ENCODE results near the gene PDE6H. TPM values are rescaled to one million over a fixed set of nuclear protein-coding genes. Genes with fewer than 3 reads are reported as not detected.

PDE6H gene
- total RNA-seq, 1 experiment from 2014 or later = not detected

GRCh38 chr12:14950421-14950820 is 22.4 kb upstream of the PDE6H start:
- Histone ChIP-seq H3K4me1 (ENCODE audit: control insufficient read depth, insufficient read depth, low read length) (no peaks in the 10 kb centered on the region), H3K9me3 (ENCODE audit: control insufficient read depth, insufficient read depth, low read depth, low read length) (no peaks in the 10 kb centered on the region), H3K4me3 (ENCODE audit: low read depth in 2 of 2, low read length in 2 of 2) (no peak overlapping the region), H3K27ac (ENCODE audit: low read length) (no peak overlapping the region), H3K36me3 (ENCODE audit: control insufficient read depth, insufficient read depth, low read length) (no peaks in the 10 kb centered on the region), H3K27me3 (ENCODE audit: control insufficient read depth, insufficient read depth, low read length) (no peaks in the 10 kb centered on the region)
- CTCF ChIA-PET = no interaction called here
- in situ Hi-C loops (cut with HindIII; ENCODE audit: low pct_unique_long_range_greater_than_20kb, low sequenced_read_pairs) = no loop called here
- POLR2A ChIA-PET = no interaction called here
- intact Hi-C loops (cut with micrococcal nuclease; ENCODE audit: unreplicated experiment) = no loop called here
- no TSS peak for BruUV-seq (replicated peaks)
- DNase-seq (ENCODE audit: low read depth, low spot score) (no peak), ATAC-seq (no peak)
- TF ChIP-seq, protein P1, sequence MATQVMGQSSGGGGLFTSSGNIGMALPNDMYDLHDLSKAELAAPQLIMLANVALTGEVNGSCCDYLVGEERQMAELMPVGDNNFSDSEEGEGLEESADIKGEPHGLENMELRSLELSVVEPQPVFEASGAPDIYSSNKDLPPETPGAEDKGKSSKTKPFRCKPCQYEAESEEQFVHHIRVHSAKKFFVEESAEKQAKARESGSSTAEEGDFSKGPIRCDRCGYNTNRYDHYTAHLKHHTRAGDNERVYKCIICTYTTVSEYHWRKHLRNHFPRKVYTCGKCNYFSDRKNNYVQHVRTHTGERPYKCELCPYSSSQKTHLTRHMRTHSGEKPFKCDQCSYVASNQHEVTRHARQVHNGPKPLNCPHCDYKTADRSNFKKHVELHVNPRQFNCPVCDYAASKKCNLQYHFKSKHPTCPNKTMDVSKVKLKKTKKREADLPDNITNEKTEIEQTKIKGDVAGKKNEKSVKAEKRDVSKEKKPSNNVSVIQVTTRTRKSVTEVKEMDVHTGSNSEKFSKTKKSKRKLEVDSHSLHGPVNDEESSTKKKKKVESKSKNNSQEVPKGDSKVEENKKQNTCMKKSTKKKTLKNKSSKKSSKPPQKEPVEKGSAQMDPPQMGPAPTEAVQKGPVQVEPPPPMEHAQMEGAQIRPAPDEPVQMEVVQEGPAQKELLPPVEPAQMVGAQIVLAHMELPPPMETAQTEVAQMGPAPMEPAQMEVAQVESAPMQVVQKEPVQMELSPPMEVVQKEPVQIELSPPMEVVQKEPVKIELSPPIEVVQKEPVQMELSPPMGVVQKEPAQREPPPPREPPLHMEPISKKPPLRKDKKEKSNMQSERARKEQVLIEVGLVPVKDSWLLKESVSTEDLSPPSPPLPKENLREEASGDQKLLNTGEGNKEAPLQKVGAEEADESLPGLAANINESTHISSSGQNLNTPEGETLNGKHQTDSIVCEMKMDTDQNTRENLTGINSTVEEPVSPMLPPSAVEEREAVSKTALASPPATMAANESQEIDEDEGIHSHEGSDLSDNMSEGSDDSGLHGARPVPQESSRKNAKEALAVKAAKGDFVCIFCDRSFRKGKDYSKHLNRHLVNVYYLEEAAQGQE (IDR thresholded peaks at IDR 0.05; ENCODE audit: insufficient read depth in 1 of 2, low read depth in 2 of 2, low read length in 1 of 2) = no peak
- TF ChIP-seq TCF7L2 (IDR thresholded peaks at IDR 0.05; ENCODE audit: low read depth, low read length) (no peak), POLR2AphosphoS5 (IDR thresholded peaks at IDR 0.05; ENCODE audit: low read depth, low read length) (no peak)

GRCh38 chr12:14950982-14951746 is 21.7 kb upstream of the PDE6H start:
- ChIA-PET POLR2A (no interaction called here), CTCF (no interaction called here)
- in situ Hi-C loops (cut with HindIII; ENCODE audit: low pct_unique_long_range_greater_than_20kb, low sequenced_read_pairs) (no loop called here), intact Hi-C loops (cut with micrococcal nuclease; ENCODE audit: unreplicated experiment) (no loop called here)
- H3K27ac ChIP-seq (ENCODE audit: low read length) = no peak overlapping the region
- DNase-seq (ENCODE audit: low read depth, low spot score) (no peak), ATAC-seq (no peak)
- no peaks in the 10 kb centered on the region for H3K27me3 ChIP-seq (ENCODE audit: control insufficient read depth, insufficient read depth, low read length)
- no peak overlapping the region for H3K4me3 ChIP-seq (ENCODE audit: low read depth in 2 of 2, low read length in 2 of 2)
- no peaks in the 10 kb centered on the region for H3K9me3 ChIP-seq (ENCODE audit: control insufficient read depth, insufficient read depth, low read depth, low read length)
- no peaks in the 10 kb centered on the region for H3K4me1 ChIP-seq (ENCODE audit: control insufficient read depth, insufficient read depth, low read length)
- no peaks in the 10 kb centered on the region for H3K36me3 ChIP-seq (ENCODE audit: control insufficient read depth, insufficient read depth, low read length)
- BruUV-seq (replicated peaks) = no TSS peak
- TF ChIP-seq SIN3A (IDR thresholded peaks at IDR 0.05; ENCODE audit: borderline replicate concordance, insufficient read depth, low read depth, low read length) (no peak), TCF7L2 (IDR thresholded peaks at IDR 0.05; ENCODE audit: low read depth, low read length) (no peak), CTCF (IDR thresholded peaks at IDR 0.05) (no peak), POLR2AphosphoS5 (IDR thresholded peaks at IDR 0.05; ENCODE audit: low read depth, low read length) (no peak)
- TF ChIP-seq, protein P1 (IDR thresholded peaks at IDR 0.05; ENCODE audit: insufficient read depth in 1 of 2, low read depth in 2 of 2, low read length in 1 of 2) = no peak
